Measurements from ENCODE around the gene KRT14.

Gene KRT14

DNA sequence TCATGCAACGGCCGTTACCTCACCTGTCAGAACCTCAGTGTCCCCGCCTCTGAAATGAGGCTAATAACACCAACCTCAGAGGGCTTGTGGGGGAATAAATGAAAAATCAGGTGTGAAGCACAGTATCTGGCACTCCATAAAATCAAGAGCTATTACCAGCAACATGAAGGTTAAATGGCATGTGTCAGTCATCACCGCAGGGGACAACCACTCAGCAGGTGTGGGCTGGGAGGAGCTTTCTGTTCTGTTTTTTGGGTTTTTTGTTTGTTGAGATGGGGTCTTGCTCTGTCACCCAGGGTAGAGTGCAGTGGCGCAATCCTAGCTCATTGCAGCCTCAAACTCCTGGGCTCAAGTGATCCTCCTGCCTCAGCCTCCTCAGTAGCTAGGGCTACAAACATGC lies 41.8 kb downstream of the KRT14 start:
- no peak for TF ChIP-seq SIN3A (IDR thresholded peaks at IDR 0.05; ENCODE audit: borderline replicate concordance, insufficient read depth, low read length)
- TF ChIP-seq POLR2AphosphoS5 (IDR thresholded peaks at IDR 0.05; ENCODE audit: low read depth, low read length) = no peak
- TF ChIP-seq TAF1 (IDR thresholded peaks at IDR 0.05; ENCODE audit: borderline replicate concordance, insufficient read depth, low read length) = no peak
- TF ChIP-seq, protein P1, sequence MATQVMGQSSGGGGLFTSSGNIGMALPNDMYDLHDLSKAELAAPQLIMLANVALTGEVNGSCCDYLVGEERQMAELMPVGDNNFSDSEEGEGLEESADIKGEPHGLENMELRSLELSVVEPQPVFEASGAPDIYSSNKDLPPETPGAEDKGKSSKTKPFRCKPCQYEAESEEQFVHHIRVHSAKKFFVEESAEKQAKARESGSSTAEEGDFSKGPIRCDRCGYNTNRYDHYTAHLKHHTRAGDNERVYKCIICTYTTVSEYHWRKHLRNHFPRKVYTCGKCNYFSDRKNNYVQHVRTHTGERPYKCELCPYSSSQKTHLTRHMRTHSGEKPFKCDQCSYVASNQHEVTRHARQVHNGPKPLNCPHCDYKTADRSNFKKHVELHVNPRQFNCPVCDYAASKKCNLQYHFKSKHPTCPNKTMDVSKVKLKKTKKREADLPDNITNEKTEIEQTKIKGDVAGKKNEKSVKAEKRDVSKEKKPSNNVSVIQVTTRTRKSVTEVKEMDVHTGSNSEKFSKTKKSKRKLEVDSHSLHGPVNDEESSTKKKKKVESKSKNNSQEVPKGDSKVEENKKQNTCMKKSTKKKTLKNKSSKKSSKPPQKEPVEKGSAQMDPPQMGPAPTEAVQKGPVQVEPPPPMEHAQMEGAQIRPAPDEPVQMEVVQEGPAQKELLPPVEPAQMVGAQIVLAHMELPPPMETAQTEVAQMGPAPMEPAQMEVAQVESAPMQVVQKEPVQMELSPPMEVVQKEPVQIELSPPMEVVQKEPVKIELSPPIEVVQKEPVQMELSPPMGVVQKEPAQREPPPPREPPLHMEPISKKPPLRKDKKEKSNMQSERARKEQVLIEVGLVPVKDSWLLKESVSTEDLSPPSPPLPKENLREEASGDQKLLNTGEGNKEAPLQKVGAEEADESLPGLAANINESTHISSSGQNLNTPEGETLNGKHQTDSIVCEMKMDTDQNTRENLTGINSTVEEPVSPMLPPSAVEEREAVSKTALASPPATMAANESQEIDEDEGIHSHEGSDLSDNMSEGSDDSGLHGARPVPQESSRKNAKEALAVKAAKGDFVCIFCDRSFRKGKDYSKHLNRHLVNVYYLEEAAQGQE (IDR thresholded peaks at IDR 0.05; ENCODE audit: insufficient read depth in 1 of 2, low read depth in 2 of 2, low read length in 2 of 2) = no peak

- TF ChIP-seq POLR2AphosphoS5 (IDR thresholded peaks at IDR 0.05; ENCODE audit: low read depth, low read length) (no peak), TAF1 (IDR thresholded peaks at IDR 0.05; ENCODE audit: borderline replicate concordance, insufficient read depth, low read length) (no peak), FOXP2 (optimal IDR thresholded peaks at IDR 0.05; ENCODE audit: borderline replicate concordance, extremely low read depth, extremely low read length, insufficient read depth) (no peak), SIN3A (IDR thresholded peaks at IDR 0.05; ENCODE audit: borderline replicate concordance, insufficient read depth, low read length) (no peak)
- TF ChIP-seq, protein P1 (IDR thresholded peaks at IDR 0.05; ENCODE audit: insufficient read depth in 1 of 2, low read depth in 2 of 2, low read length in 2 of 2) = no peak
Measured at GRCh38 chr17:41544491-41544892, 42.2 kb downstream of the KRT14 start.

DNA sequence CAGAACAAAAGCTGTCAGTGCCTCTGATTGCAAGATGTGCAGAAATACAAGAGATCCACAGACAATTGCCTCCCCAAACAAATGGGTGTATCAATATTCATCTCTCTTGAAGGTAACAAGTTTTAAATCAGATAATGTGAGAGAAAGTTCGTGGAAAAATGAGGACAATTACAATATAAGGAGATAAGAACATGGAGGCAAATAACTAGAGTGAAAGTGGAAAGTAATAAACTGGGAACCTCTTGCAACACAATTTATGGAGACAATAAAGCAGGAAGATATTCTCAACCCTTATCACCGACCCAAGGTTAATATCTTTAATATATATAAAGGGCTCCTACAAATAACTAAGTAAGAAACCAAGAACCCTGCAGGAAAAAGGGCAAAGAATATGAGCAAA lies 44.3 kb downstream of the KRT14 start:
- TF ChIP-seq SIN3A (IDR thresholded peaks at IDR 0.05; ENCODE audit: borderline replicate concordance, insufficient read depth, low read length) = no peak
- TF ChIP-seq POLR2AphosphoS5 (IDR thresholded peaks at IDR 0.05; ENCODE audit: low read depth, low read length) = no peak
- no peak for TF ChIP-seq FOXP2 (optimal IDR thresholded peaks at IDR 0.05; ENCODE audit: borderline replicate concordance, extremely low read depth, extremely low read length, insufficient read depth)

DNA sequence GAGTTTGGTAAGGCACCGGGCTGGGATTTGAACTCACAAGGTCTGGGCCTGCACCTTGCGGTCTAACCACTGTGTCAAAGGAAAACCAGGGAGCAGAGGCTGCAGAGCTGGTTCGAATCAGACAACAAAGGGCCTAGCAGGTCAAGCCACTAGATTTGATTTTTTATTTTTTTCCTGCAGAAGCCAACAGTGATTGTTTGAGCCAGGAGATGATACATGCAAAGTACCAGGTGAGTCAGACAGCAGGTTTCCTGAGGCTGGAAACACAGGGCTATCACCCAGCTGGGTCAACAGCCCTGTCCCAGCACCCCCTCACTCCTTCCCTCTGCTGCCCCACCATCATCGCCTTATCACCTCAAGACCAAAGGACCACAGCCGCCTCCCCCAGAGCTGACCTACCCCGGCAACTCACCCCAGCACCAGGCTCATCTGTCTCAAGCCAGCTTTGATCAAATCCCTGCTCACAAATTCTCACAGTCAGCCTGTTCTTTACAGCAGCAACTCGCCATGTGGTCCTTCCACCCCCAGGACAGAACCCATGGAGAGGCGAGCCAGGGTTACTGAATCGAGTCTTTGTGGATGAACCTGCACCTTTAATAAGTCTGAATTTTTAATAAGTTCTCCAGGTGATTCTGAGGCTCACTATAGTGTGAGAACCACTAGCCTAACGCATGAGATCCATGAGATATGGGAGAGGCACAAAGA lies 45.6 kb downstream of the KRT14 start:
- no peak for TF ChIP-seq TAF1 (IDR thresholded peaks at IDR 0.05; ENCODE audit: borderline replicate concordance, insufficient read depth, low read length)
- TF ChIP-seq FOXP2 (optimal IDR thresholded peaks at IDR 0.05; ENCODE audit: borderline replicate concordance, extremely low read depth, extremely low read length, insufficient read depth) = no peak
- TF ChIP-seq, protein P1 (IDR thresholded peaks at IDR 0.05; ENCODE audit: insufficient read depth in 1 of 2, low read depth in 2 of 2, low read length in 2 of 2) = no peak
- TF ChIP-seq POLR2AphosphoS5 (IDR thresholded peaks at IDR 0.05; ENCODE audit: low read depth, low read length) = no peak
- TF ChIP-seq SIN3A (IDR thresholded peaks at IDR 0.05; ENCODE audit: borderline replicate concordance, insufficient read depth, low read length) = no peak

DNA sequence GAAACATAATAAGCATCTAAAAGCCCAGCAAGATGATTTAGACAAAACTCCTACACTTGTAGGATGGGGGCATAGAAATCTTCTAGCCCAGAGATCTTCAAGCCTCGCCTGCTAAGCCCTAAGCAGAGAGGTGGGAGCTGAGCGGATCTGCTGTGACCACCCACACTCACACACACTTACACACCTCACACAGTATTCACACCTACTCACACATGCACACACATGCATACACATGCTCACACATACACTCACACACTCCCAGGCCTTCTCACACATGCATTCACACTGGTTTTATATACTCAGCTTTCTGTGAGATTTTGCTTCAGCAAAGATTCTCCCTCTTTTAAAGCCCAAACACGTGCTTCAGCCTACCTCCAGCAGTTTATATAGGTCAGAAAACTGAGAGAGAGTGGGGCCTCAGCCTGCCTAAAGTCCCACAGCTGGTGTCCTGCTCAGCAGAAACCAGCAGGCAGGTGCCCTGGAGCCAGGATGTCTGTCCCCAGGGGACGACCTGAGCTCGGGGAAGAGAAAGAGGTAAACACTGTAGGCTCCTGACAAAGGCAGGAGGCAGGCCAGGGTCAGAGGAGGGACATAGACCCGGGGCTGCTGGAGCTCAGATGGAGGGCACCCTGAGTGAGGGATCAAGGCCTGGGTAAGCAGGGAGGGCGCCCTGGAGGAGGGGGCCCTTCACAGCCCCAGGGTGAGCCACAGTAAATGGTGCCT lies 46.6 kb downstream of the KRT14 start:
- TF ChIP-seq SIN3A (IDR thresholded peaks at IDR 0.05; ENCODE audit: borderline replicate concordance, insufficient read depth, low read length) = no peak
- TF ChIP-seq TAF1 (IDR thresholded peaks at IDR 0.05; ENCODE audit: borderline replicate concordance, insufficient read depth, low read length) = no peak

DNA sequence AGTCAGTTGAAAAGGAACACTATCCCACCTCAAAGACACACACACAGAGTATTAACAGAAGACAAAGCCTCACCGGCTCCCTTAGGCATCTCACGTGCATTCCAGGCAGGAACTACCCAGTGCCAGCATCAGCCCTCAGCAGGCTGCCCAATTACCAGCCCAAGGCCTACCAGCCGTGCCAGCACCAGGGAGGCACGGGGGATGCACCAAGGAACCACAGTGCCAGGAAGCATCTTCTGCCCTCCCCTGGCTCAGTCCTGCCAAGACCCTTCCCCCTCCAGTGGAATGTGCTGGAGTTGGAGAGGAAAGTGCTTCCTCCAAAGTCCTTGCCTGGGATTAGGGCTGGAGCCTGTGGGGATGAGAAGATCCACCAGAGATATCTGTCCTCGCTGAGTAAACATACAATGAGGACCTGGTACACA lies 47.6 kb downstream of the KRT14 start:
- no peak for TF ChIP-seq TAF1 (IDR thresholded peaks at IDR 0.05; ENCODE audit: borderline replicate concordance, insufficient read depth, low read length)
- TF ChIP-seq, protein P1 (IDR thresholded peaks at IDR 0.05; ENCODE audit: insufficient read depth in 1 of 2, low read depth in 2 of 2, low read length in 2 of 2) = no peak
- TF ChIP-seq SIN3A (IDR thresholded peaks at IDR 0.05; ENCODE audit: borderline replicate concordance, insufficient read depth, low read length) = no peak
- no peak for TF ChIP-seq FOXP2 (optimal IDR thresholded peaks at IDR 0.05; ENCODE audit: borderline replicate concordance, extremely low read depth, extremely low read length, insufficient read depth)

Measured in PFSK-1 (cell line).